ENCODE data around the gene CCDC92B.

DNA sequence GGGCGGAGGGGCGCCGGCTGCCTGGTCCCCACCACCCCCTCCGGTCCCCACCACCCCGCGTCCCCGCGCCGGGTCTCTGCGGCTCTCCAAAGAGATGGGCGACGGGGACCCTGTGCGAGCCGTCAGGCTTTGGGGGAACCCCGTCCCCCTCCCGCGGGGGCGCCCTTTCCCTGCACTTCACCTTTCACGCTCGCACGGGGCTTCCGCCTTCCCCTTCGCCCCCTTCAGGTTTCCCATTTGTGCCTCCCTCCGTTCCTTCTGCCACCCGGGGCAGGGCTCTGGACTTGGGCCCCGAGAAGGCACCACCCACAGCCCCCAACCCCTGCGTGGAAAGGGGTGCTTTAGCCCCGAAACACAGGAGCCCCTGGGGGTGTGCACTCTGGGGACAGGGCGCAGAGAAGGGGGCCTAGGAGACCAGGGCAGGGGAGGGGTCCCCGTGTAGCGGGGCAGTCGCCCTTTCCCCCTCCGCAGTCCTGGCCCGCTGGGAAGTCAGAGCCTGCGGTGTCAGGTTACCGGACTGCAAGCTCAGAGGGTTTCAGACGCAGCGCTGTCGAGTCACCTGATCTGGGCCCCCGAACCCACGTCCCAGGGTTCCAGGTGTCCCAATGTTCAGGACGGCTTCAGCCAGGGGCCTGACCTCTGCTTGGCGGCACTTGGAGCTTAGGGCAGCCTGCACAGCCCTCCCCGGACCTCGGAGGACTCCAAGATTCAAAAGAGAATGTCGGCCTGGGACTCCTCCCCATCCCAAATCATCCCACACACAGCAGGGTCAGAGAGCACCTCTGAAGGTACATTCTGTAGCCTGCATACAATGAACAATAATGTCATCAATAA is 6.7 kb upstream of the CCDC92B start:
- TF ChIP-seq, protein P1, sequence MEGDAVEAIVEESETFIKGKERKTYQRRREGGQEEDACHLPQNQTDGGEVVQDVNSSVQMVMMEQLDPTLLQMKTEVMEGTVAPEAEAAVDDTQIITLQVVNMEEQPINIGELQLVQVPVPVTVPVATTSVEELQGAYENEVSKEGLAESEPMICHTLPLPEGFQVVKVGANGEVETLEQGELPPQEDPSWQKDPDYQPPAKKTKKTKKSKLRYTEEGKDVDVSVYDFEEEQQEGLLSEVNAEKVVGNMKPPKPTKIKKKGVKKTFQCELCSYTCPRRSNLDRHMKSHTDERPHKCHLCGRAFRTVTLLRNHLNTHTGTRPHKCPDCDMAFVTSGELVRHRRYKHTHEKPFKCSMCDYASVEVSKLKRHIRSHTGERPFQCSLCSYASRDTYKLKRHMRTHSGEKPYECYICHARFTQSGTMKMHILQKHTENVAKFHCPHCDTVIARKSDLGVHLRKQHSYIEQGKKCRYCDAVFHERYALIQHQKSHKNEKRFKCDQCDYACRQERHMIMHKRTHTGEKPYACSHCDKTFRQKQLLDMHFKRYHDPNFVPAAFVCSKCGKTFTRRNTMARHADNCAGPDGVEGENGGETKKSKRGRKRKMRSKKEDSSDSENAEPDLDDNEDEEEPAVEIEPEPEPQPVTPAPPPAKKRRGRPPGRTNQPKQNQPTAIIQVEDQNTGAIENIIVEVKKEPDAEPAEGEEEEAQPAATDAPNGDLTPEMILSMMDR (IDR thresholded peaks at IDR 0.05): no peak
- no peak for TF ChIP-seq POLR2A (IDR thresholded peaks at IDR 0.05)

All from uterus (tissue), 2 donors.